GM18873 (cell line): ENCODE data around the gene TNIK.
A peak's percentile ranks its signal among the peaks of the same experiment; 100 is the strongest.

Source experiments
- ATAC-seq: cut with Tn5 transposase; IDR thresholded peaks from one replicate; pipeline ENCODE4 v1.9.1; 2021; ENCODE audit warnings: mild to moderate bottlenecking, moderate library complexity, moderate number of reproducible peaks; ENCODE audit not compliant: unreplicated experiment, low FRiP score

Gene TNIK

GRCh38 chr3:171470714-171471227 lies 10.6 kb upstream of the TNIK start:
- no peak for ATAC-seq

GRCh38 chr3:171469376-171469775 lies 9.2 kb upstream of the TNIK start:
- no peak for ATAC-seq

- no peak for ATAC-seq
Observed at GRCh38 chr3:171468296-171468906, 8.2 kb upstream of the TNIK start.

DNA sequence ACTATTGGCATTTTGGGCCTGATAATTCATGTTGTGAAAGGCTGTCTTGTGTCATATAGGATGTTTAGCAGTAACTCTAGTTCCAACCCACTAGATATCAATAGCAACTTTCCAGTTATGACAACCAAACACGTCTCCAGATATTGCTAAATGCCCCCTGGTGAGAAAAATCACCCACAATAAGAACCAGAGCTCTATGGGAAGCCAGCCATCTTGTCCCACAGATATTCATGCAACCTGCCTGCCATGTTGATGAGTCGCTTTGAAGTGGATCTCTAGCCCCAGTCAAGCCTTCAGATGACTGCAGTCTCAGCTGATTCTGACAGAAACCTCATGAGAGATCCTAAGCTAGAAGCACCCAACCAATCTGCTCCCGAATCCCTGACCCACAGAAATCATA lies 5.6 kb upstream of the TNIK start:
- ATAC-seq, result no peak

GRCh38 chr3:171464462-171464861 lies 4.3 kb upstream of the TNIK start:
- ATAC-seq, result no peak

DNA sequence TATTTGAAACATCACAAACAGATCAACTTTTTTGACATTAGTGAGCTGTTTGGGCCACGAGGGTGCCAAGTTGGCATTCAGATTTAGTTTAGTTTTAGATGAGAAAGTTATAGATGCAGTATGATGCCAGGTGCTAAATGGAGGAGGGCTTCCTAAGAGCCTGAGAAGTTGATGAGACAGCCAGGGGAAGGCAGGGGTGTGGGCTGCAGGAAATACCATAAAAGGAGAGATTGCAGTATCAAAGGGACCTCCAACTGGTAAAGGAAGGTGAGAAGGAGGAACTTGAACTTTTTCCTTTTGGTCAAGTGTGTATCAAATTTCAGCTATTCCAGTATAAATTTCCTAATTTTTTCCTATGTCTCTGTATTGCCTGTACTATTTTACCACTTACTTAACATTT lies 2.0 kb upstream of the TNIK start:
- no peak for ATAC-seq

- ATAC-seq, result no peak
Observed at GRCh38 chr3:171461525-171461917, 1.3 kb upstream of the TNIK start.

DNA sequence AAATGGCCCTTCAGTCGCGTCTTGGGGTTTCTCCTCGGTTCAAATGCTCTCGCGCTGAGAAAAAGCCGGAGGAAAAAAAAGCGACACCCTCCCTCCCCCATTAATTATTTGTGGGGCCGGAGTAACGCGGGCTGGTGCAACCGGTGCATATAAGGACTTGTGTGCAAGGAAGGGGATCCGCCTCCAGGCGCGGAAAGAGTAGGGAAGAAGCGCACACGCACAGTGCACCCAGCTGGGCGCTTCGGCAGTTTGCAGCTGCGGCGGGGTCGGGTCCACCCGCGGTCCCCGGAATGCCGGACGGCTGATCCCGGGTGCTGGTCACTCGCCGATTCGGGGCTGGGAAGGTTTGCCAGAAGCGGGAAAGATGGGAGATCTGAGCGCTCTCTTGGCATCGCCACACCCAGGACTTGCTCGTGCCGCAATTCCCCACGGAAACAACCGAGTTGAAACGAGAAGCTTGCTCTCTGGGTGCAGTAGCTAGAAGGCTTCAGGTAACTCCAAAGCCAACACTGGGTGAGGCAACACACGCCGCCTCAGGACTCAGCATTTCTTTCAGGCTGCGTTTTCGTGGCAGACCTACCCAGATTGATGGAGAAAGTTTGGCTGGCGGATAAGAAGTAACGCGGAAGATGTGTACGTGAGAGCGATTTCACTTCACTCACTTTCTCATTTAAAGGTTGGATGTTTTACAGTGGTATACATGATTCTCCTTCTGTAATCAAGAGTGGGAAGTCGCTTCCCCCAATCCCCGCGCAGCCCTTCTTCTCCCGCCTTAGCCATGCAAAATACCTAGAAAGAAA lies 720 bp upstream of the TNIK start:
- peak; percentile 31 for ATAC-seq

GRCh38 chr3:171459137-171459941 lies 866 bp downstream of the TNIK start:
- no peak for ATAC-seq

DNA sequence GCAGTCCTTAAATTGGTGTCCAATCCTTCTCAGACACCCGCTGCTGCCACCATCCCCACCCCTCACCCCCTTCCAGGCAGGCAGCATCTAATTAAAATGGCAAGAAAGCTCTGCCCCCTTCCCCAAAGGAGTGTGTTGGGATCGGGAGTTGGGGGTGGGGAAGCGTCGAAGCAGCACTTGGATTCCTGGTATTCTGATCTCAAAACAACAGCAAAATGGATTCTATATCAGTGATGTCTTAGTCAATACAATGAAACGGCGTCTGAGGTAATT lies 1.4 kb downstream of the TNIK start:
- no peak for ATAC-seq

GRCh38 chr3:171458071-171458863 lies 1.9 kb downstream of the TNIK start:
- ATAC-seq, result no peak

DNA sequence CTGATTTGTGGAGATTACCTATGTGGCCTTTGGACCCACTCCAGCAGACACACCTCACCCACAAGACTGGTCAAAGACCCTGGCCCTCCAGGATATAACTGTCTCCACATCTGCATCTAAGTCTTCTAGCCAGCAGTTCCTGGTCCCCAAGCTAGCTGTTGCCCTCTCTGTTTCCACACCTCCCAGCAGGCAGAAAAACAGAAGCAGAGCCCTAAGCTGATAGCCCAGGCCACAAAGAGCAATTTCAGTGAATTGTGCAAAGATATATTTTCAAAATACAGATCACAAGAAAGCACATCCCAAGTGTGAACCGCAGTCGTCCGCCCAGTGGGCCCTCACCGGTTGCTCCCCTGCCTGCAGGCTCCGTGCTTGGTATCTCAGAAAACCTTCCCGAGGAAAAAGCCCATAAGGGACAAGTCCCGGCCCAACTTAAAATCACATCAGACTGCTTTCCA lies 2.6 kb downstream of the TNIK start:
- ATAC-seq, result no peak

DNA sequence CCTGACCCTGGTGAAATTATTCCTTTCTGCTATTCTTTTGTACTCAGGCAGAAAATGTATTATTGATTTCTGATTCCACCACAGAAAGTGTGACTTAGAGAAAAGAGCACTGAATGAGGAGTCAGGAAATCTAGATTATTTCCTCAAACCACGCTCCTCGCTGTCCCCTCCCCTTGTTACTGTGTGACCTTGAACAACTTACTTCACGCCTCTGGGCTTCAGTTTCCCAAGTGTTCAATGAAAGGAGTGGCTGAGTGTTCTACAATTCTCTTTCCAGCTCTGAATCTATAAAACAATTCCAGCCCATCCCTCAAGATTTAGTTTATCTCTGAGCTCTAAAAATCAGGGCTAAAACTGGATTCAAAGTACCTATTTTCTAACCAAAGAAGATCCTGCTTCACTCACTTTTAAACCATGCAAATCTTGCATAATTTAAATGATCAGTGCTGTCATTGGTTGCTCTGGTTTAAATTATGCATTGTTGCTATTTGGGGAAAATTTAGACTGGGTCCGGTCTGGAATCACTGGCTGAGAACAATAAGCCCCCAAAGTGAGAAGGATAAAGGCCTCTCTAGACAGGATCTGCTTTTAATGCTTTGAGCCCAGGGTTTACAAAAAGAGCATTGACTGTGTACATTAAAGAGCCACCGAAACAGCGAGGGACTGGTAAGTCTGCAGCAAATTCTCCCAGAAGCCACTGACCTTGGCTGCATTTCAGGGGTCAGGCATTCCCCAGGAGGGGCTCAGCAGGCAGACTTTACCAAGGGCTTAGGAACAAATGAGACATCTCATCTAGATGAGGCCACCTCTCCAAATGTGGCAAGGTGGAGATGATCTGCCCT lies 3.2 kb downstream of the TNIK start:
- ATAC-seq, result no peak

DNA sequence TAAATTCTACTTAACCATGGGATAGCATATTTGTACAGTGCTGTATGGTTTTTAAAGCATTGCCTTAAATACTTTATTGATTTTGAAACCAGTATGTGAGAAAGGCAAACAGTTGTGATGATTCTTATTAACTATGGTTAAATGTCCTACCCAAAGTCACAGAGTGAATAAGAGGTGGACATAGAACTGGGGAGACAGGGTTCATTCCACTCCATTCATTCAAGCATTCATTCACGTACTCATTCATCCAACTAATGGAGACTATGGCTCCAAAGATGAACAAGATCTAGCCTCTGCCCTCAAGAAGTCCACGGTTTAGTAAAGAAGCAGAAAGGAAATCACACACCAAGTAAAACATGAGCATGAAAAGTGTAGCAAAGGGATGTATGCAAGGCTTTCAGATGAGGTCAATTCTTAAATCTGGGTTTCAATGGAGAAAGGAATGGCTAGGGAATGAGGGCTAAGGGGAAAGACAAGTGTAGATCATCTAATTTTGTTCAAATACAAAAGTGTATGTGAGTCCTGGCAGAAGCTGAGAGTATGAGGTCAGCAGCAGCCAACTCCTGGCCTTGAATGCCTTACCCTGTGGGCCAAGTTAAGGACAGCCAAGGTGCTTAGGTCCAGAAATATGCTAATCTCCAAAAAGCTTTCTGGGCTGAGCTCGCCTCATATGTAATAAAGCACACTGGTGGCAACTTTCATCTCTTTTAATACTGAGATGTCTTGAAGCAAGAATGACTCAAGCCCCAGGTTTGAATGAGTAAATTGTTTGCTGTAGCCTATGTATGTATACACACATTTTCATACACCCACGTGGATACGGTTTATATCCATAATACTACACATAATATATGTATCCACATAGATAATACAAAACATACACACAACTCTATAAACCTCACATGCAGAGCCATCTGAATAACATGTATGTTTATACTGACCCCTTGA lies 4.3 kb downstream of the TNIK start:
- ATAC-seq, result no peak

DNA sequence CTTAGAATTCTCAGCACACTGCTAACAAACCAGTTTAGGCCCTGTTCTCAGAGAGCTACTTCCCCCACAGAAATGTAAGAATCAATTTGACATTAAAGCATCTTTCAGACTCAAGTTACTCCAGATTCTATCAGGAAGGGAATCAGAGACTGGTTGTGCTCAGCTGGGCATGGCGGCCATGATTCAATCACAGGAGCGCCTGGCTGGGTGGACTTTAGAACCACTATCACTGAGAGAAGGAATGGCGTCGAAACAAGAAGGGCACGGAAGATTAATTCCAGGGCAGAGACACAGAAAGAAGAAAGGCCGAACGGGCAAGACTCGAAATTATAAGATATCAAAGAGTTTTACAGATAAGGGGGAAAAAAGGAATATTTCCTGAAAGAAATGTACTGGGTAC lies 6.2 kb downstream of the TNIK start:
- ATAC-seq, result no peak

- ATAC-seq, result no peak
Observed at GRCh38 chr3:171453180-171453886, 6.9 kb downstream of the TNIK start.

DNA sequence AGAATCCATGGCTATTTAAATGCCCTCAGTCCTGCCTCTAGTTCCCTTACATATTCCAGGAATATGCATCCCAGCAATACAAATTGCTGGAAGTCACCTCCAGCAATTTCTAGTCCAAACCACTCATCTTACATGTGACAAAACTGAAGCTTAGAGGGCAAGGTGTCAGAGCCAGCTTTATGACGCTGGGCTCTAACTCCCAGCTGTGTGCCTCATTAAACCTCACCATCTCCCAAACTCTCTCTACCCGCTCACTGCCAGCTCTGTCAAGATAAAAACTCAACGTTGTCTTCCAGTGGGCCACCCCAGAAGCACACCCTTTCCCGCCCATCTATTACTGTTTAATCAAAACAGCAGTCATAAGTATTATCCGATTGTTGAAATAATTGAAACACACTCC lies 7.9 kb downstream of the TNIK start:
- no peak for ATAC-seq

GRCh38 chr3:171451915-171452314 lies 8.3 kb downstream of the TNIK start:
- ATAC-seq, result no peak
